ENCODE data around the gene PRR32.

DNA sequence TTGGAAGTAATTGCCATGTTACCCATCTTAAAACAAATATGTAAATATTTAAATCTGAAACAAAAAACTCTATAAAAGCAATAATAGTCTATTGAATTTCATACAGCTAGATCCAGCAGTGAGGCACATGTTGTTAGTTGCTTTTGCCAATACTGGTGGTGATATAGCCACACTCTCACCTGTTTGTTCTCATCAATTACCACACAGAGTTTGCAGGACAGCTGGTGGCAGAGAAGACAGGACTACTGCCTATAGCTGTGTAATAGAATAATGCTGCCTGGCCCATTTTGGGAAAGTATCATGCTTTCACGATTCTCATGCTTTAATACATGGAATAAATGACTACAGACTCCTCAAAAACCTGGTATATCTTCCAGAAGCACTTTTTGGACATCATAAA is 3.7 kb upstream of the PRR32 start:
- TF ChIP-seq, protein P1, sequence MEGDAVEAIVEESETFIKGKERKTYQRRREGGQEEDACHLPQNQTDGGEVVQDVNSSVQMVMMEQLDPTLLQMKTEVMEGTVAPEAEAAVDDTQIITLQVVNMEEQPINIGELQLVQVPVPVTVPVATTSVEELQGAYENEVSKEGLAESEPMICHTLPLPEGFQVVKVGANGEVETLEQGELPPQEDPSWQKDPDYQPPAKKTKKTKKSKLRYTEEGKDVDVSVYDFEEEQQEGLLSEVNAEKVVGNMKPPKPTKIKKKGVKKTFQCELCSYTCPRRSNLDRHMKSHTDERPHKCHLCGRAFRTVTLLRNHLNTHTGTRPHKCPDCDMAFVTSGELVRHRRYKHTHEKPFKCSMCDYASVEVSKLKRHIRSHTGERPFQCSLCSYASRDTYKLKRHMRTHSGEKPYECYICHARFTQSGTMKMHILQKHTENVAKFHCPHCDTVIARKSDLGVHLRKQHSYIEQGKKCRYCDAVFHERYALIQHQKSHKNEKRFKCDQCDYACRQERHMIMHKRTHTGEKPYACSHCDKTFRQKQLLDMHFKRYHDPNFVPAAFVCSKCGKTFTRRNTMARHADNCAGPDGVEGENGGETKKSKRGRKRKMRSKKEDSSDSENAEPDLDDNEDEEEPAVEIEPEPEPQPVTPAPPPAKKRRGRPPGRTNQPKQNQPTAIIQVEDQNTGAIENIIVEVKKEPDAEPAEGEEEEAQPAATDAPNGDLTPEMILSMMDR (IDR thresholded peaks at IDR 0.05) = no peak
- TF ChIP-seq POLR2AphosphoS5 (IDR thresholded peaks at IDR 0.05; ENCODE audit: low read depth, low read length) = no peak
